NCI-H526 treated with DMSO at 0.1 percent for 48 hours (cell line): ENCODE measurements around the gene TADA3.
"Not testable (repeated sequence)": the region's sequence is repeated elsewhere in the genome, so short reads cannot be mapped to it uniquely, and the experiment has no call there.

ENCODE experiments used
- DNase-seq: peaks from one replicate; lab custom pipeline; 2025; lab: John Stamatoyannopoulos, UW

TADA3 gene

DNA sequence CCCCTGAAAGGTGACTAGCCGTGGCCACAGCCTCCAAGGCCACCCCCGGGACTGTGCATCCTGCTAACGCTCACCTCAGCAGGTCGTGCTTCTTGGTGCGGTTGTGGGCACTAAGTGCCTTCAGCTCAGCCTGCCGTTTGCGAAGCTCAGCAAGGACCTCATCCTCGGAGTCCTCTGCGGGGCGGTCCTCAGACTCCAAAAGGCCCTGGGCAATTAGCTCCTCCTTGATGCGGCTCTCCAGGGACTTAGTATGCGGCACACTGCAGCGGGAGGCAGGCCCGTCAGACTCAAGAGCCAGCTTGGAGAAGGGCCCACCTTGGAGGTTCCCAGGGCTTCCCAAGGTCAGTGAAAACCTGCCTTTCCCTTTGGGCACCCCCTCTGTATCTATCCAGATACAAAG lies 8.3 kb downstream of the TADA3 start:
- no peak for DNase-seq

DNA sequence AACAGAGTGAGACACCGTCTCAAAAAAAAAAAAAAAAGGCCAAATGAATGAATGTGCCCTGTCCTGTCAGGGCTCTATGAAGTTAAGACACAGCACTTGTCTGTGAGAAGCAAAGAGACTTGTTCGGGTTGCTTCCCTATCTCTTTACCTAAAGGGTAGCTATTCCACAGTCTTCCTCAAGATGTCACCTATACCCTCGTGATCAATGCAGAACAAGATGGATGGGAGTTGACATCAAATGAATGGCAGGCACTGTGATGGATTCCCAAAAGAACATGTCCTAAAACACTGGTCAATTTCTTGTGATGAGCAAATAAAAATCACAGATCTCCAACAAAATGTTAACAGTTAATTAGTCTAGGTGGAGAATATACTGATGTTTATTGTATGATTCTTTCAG lies 9.5 kb downstream of the TADA3 start:
- DNase-seq = no peak

DNA sequence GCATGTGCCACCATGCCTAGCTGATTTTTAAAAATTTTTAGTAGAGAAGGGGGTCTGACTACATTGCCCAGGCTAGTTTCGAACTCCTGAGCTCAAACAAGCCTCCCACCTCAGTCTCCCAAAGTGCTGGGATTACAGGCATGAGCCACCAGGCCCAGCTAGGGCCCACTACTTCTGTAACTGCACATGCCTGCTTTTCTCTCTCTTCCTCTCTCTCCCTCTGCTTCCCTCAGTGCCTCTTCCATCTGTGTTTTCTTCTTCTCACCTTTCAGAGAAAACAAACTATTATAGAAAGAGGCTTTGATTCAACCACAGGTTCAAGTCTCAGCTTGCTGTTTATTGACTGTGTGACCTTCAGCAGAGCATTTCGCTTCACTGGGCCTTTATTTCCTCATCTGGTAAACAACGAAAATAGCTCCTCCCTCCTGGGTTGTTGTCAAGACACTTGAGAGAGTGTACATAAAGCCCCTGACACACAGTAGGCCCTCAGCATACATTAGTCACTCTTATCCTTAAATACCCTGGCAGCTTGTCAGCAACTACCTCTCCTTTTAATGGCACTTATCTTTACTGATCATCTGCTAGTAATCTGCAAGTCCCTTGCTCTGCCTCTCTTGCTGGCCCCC lies 10.2 kb downstream of the TADA3 start:
- no peak for DNase-seq

DNA sequence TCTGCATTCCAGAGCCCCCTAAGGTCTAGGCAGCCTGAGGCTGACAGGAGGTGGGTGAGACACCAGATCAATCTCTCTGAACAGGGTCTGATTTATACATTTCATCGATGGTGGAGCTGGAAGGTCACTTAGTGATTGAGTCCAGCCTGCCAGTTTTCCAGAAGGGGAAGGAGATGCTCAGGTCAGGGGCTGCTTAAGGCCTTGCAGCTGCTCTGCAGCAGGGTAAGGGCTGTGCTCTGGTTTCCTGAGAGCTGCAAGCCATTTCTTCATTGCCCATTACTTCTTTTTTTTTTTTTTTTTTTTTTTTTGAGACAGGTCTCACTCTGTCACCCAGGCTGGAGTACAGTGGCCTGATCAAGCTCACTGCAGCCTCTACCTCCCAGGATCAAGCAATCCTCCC lies 10.7 kb downstream of the TADA3 start:
- DNase-seq = no peak

DNA sequence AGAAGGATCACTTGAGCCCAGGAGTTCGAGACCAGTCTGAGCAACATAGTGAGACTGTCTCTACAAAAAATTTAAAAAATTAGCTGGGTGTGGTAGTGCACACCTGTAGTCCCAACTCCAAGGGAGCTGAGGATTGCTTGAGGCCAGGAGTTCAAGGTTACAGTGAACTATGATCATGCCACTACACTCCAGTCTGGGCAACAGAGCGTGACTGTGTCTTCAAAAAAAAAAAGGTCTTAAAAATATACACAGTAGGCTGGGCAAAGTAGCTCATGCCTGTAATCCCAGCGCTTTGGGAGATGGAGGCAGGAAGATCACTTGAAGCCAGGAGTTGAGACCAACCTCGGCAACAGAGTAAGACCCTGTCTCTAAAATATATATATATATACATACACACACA lies 11.4 kb downstream of the TADA3 start:
- DNase-seq = no peak

DNA sequence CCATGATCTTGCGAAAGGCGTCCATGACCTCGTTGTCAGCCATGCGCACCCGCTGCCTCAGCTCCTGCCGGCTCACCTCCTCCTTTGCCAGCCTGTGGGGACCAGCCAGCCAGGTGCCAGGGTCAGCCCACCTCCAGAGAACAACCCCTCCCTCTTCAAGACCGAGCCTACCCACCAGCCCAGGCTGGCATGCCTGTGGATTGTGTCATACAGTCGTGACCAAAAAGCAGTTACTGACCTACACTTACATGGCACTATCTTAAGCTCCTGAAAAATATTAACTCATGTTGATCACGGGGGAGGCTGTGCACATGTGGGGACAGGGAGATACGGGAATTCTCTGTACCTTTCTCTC lies 11.8 kb downstream of the TADA3 start:
- no peak for DNase-seq

DNA sequence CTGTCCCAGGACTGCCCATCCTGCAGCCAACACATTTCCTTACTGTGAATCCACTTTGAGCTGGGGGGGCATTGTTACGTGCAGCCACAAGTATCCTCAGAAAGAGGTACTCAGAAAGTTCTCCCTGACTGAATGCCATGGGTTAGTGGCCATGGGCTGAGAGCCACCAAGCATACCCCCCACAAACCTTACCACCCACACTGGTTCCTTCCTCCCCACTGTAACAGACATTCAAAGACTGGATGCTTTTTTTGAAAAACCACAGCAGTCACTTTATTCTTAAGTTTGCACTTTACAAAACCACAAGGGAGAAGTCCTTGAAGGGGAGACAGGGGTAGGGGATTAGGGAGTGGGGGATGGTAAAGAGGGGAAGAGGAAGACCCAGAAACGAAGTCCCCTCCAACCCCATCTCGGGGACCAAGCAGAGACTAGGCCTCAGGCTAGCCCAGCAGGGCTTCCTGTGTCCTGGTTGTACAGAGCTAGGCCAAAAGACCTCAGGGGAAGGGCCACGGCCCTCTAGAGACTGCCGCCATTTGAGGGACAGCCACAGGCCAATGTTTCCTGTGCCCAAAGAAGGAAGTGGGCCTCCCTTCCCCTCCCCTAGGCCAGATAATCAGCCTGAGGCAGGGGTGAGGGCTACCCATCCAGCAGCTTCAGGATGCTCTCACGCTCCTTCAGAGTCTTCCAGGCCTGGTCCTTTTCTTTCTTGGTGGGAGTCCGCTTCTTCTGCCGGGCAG lies 12.4 kb downstream of the TADA3 start:
- no peak for DNase-seq

DNA sequence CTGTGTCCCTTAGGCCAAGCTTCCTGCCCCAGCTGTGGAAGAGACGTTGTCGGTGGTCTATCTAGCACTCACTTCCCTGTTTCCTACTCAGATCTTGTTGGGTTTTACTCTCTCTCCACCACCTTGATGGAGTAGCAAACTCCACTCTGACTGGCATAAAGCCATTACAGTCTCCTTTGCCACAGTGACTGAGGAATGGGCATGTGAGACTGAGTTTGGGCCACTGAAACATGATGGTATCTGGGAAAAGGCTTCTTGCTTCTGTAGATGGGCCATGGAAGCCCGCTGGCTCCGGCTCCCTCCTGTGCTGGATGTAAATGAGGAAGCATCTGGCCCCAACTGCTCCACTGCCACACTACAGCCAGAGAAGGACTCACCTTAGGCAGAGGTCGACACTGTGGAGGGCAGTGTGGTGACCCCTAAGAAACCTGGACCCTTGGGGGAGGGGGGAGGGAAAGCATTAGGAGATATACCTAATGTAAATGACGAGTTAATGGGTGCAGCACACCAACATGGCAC lies 13.1 kb downstream of the TADA3 start:
- no peak for DNase-seq

DNA sequence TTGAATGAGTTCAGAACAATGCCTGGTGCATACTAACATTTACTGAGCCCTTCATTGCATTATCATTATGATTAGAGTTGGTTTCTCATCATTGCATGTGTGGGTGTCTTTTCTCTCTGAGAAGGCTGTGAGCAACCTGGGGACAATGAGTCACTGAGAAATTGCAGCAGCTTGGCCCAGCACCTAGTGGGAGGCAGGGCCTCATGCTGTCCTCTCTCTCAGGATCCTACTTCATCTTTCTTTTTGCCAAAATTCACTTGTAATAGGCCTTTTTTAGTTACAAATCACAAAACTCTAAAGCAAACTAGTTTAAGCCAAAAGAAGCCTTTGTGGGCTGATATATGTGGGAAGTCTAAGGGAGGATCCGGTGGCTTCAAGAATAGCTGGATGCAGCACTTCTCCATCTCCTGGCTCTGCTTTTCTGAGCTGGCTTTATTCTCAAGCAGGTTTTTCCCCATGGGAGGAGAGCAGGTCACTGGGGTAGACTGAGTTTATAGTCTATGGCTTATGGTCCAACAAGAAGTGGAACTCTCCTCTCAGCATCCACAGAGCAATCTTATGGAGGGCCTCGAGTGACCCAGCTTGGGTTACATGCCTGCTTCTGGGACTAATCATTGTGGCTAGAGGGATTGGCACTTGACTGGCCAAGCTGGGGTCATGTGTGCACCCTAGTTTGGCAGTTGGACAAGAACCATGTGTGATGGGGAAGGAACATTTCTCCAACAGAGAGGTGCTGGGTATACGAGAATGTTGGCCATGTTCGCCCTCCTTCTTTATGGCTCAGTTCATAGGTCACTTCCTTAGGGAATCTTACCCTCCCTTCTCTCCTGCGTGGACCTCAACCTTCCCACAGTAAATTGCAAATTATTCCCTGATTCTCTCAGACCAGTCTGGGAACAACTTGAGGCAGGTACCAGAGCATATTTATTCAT lies 13.9 kb downstream of the TADA3 start:
- DNase-seq = no peak

DNA sequence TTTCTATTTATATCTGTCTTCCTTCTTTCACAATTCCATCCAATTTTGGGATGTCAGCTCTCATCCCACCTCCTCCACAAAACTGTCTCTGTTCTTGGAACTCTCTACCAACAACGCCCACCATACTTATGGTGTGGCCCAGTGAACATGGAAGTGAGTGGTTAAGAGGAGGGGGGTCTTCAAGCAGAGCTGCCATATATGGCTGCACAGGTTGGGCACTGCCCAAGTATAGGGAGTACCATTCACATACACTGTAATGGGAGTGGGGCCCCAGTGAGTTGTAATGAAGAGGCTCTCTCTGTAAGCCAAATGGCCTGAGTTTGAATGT lies 14.6 kb downstream of the TADA3 start:
- DNase-seq = no peak

DNA sequence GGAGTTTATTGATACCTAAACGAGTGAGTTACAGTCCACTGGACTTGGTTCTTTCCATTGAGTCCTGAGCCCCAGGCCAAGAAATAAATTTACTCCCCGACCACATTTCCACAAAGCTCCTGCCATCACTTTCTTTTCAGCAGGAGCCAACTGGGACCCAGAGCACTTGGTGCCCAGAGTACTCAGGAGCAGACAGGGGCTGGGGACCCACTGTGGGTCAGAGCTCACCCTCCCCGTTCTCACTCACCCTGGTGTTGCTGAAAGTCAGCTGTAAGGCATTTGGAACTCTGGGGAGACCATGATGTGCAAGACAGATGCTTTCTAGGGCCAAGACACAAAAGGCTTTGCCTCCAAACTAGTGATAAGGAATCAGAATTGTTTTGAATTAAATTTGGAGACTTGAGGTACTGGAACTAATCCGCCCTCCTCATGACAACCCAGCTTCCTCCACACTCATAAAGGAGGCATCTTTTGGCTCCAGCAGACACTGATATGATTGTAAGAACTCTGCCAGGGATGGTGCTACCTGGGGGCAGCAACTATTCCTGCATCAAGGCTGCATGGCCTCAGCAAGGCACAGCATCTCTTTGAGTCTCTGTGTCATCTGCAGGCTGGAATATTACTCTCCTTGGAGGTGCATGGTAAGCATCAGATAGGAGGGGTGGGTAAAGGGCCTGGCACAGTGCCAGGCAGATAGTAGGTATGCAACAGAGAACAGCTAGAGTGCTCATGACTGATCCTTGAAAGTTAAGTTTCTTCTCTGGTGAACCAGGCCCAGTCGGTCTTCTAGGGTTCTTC lies 15.2 kb downstream of the TADA3 start:
- DNase-seq = no peak

DNA sequence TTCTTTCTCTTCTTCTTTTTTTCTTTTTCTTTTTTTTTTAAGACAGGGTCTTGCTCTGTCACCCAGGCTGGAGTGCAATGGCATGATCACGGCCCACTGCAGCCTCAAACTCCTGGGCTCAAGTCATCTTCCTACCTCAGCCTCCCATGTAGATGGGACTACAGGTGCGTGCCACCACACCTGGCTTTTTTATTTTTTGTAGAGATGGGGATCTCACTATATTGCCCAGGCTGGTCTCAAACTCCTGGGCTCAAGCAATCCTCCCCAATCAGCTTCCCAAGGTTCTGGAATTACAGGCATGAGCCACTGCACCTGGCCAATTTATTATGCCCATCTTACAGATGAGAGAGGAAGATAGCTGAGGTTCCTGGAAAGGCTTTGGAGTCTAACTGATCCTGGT lies 21.3 kb downstream of the TADA3 start:
- DNase-seq = not testable (repeated sequence)

DNA sequence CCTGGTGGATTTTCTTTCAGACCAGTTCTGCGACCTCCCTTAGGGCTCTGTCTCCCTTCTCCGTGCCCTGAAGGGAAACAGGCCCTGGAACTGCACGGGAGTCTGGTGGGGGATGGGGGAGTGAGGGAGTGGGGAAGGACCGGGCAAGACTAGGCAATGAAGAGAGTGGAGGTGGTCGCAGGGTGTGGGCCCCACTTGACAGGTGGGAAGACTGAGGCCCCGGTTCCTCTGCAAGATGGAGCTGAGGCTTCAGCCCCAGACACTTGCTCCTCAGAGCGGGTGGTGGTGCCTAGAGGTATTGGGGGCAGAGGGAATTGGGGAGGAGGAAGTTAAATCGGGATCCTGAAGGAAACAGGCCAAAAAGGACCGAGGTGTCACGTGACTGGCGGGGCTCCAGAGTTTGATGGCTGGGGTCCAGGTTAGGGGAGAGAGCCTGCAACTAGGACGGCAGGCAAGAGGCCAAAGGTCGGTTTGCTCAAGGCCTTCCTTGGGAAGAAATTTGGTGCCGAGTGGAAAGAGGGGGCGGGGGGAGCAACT lies 21.9 kb downstream of the TADA3 start:
- no peak for DNase-seq

DNA sequence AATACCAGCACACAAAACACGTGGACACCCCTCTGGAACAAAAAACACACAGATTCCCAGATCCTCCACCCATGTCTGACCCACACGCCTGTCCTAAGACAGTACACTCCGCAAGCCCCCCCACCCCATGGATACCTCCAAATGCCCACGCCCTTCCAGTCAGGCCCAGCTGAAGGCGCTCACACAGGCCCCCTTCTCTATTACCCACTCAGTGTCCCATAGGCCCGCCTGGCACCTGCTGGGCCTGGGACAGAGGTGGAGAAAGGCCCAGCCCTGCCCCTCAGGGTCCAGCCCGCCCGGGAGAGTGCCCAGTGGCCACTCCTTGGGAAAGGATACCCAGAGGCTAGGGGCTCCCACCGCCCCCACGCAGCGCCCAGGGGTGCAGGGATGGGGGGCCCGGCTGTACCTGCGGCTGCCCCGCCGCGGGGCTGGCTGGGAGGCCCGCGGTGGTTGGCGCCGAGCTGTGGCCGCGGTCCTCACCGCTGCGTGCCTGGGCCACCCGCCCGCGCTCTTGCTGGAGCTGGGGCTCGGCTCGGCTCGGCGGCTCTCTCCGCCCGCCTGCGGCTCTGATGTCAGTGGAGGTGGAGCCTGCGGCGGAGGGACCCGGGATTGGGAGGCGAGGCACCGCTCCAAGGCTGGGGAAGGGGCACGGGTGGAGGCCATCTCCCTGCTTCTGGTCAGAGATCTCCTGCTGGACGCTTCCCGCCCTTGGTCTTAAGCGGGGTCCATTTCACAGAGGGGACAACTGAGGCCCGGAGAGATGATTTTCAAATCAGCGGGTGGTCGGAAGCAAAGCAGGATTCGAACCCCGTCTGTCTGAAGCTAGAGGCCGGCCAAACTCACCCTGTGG lies 22.6 kb downstream of the TADA3 start, which contains the start of gene CAMK1:
Gene CAMK1, minus strand, starts transcription at position 522 of the 850 bp plus-strand sequence. CDS start 2,198 bp downstream, outside the sequence.
- peak; percentile 16 for DNase-seq

DNA sequence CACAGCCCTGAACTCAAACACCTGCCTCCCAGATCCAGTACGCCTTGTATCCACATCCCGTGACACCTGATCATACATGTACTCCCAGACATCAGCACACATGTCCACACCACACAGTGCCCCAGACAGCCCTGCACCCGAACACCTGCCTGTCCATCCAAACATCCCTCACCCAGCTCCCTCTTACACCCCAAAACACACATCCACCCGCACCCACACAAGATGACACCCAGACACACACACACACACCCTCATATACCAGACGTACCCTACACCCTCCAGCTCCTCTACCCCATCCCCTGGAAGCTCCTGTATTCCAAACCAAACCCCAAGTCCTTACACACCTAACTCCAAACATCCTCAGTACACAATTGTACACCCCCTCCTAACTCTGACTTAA lies 23.3 kb downstream of the TADA3 start:
- DNase-seq = no peak

DNA sequence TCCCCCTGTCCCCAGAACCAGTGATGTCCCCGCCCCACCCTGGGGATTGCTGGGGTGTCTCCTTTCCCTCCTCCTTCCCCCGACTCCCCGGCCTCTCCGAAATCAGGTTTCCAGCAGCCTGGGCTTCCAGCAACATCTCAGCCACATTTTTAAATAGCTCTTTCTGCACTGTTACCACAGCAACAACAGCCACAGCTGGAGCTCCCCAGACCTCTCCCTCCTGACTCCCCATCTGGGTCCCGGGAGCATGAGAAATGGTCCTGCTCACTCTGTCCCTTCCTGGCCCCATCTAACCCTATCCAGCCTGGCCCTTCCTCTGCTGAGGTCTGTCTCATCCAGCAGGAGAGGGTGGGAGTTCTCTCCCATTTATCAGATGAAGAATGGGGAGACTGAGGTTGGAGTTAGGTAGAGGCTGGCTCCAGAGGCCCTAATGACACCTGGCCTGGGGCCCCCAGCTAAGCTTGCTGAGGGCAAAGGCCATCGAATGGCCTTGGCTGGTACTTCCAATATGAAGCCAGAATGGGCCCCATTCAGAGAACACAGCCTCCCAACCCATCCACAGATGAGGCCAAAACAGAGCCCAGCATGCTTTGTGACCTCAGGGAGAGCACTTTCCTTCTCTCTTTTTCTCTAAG lies 24.0 kb downstream of the TADA3 start:
- DNase-seq = no peak

DNA sequence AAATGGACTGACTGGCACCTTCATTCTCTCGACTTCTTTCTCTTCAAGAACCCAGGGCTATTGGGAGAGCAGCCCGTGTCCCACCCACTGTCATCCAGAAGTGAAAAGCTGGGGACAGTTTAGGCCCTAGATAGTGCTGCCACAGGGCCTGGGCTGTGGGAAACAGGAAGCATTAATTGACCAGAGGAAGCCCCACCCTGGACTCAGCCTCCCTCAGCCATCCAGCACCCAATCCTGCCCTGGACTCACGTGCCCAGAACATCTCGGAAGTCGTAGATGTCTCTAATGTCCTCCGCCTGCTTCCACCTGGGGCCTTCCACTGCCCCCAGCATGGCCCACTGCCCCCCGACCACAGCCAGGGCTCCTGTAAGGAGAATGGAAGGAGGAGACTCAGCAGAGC lies 24.9 kb downstream of the TADA3 start:
- DNase-seq = no peak

DNA sequence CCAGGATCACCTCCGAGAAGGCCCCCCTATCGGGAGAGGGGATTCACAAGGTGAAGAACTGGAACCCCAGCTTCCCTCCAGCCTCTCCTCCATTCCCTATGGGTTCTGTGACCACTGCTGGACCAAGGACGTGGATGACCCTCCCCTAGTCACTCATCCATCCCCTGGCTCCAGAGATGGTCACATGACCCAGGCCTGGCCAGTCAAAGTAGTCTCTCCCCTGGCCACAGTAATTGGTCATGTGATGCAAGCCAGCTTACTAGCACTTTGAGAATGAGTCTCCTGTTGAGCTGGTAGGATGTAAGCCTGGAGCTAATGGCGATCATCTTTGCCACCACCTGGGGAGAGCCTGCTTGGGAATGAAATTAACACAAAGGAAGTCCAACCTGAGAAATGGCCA lies 26.4 kb downstream of the TADA3 start:
- no peak for DNase-seq

DNA sequence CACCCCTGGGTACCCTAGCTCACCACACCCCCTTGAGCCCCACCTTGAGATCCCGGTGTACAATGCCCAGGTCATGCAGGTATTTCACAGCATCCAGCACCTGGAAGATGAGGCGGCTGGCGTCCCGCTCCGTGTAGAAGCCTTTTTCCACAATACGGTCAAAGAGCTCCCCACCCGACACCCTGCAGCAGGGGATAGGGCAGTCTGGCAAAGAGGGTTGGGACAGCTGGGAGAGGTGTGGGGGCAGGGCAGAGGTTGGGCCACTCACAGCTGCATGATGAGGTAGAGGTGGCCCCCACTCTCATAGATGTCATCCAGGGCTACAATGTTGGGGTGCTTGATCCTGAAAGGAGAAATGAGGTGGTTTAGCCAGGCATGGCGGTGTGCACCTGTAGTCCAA lies 29.4 kb downstream of the TADA3 start:
- no peak for DNase-seq

DNA sequence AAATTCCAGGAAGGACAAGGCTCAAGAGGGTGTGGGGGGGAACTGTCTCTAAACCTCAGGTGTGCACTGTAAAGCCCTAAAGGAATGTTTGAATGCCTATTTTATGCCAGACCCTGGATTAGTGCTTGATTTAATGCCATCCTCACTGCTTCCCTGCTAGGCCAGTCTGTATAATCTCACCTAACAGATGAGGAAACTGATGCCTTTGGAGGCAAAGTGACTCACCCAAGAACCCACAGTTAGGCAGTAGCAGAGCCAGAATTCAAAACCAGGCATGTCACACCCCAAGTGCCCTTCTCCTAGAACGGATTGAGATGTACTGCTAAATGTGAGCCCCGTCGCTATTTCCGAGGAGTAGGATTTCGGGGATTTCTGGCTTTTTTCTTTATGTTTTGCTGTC lies 30.4 kb downstream of the TADA3 start:
- no peak for DNase-seq
